Measurements from ENCODE around the gene CCDC97.

CCDC97 gene

DNA sequence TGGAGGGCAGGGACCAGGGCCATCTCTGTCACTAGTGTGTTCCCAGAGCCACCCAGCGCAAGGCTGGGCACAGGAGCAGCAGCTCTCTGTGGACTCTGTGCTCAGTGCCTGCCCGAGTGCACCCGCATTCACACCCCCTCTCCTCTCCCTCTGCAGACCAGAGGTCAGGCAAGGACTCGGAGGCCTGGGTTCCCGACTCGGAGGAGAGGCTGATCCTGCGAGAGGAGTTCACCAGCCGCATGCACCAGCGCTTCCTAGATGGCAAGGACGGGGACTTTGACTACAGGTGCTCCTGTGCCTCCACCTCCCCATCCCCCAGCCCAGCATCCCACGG lies 10.2 kb downstream of the CCDC97 start:
- no peak for DNase-seq (ENCODE audit: low read depth)

DNA sequence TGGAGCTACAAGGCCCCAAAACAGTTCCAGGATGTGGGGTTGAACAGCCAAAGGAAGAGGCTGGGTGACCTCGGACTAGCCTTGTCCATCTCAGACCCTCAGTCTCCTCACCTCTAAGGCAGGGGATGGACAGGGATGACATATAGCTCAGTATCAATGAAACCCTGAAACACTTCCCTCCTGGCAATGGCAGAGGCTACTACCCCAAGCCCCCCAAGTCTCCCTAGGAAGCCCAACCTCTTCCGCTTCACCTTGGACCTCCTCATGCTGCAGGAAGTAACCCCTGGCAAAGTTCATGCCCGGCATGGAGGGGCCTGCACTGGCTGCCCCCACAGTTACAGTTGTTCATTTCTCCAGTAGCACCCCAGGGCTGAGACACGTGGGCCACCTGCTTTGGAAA lies 10.6 kb downstream of the CCDC97 start:
- DNase-seq (ENCODE audit: low read depth): no peak

DNA sequence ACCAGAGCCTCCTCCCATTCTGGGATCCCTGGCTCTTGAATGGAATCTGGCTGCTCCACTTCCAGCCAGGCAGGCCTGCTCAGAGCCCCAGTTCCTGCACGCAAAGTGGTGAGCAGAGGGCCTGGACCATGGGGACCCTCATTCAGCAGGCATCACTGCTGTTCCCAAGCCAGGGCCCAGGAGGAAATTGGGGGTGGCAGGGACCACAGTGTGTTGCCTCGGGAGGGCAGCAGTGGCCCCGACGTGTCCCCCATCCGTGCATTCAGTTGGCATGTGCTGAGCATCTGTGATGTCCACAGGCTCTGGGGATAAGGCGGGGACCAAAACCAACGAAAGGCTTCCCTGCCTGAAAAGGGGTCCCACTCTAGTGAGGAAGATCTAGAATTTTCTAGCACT lies 11.2 kb downstream of the CCDC97 start:
- DNase-seq (ENCODE audit: low read depth): no peak

GRCh38 chr19:41321600-41322270 lies 11.8 kb downstream of the CCDC97 start:
- DNase-seq (ENCODE audit: low read depth): no peak

GRCh38 chr19:41322451-41322850 lies 12.5 kb downstream of the CCDC97 start:
- DNase-seq (ENCODE audit: low read depth): no peak

DNA sequence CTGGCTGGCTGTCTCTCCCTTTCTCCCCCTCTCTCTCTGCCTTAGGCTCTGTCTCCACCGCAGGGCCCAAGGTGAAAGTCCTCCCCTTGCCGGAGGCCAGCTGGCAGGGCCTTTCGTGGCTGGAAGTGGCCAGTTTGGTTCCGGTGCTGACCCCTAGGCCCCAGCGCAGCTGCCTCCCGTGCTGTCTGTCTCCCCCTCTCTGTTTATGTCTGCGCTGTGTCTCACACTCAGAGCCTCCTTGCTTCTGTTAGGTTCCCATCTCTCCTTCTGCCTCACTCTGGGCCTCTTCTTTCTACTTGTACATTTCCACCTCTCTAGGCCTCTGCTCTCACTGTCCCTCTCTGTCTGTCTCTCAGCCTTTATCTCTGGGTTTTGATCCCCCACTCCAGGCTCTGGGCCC lies 13.1 kb downstream of the CCDC97 start:
- no peak for DNase-seq (ENCODE audit: low read depth)

GRCh38 chr19:41323430-41324125 lies 13.6 kb downstream of the CCDC97 start:
- peak; percentile 73 for DNase-seq (ENCODE audit: low read depth)

- no peak for DNase-seq (ENCODE audit: low read depth)
Observed at GRCh38 chr19:41324231-41324702, 14.3 kb downstream of the CCDC97 start.

GRCh38 chr19:41324921-41325639 lies 15.1 kb downstream of the CCDC97 start:
- no peak for DNase-seq (ENCODE audit: low read depth)

DNA sequence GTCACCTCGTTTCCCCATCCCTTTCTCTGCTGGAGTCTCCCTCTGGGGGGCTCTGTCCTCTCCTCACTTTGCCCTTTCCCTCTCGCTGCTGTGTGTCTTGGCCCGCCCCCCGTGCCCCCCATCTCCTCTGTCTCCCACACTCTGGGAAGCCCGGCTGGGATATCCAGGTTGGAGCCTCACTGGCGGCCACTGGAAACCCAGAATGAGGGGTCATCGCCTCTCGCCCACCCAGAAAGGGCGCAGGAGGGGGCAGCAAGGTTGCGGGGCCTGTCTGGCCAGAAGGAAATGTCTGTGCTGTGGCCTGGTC lies 15.6 kb downstream of the CCDC97 start:
- no peak for DNase-seq (ENCODE audit: low read depth)

- no peak for DNase-seq (ENCODE audit: low read depth)
Observed at GRCh38 chr19:41325947-41326706, 16.2 kb downstream of the CCDC97 start.

DNA sequence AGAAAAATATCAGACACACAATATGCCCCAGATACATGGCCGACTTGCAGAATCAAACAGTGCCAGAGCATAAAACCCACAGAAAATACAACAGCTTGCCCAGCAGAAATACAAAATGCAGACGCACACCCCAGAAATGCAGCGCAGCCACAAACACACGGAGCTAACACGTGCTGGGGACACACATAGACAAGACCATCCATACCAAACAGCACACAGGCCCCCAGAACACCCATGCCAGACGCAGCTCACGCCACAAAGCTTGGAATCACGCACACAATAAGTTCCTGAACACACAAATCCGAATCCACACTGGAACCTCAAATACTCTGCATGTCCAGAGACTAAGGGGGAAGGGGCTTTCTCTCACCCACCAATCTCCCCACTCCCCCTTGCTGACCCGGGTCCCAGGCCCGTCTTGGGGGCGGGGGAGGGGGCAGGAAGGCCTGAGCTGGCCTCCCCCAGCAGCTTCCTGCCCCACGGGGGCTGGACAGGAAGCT lies 17.2 kb downstream of the CCDC97 start:
- no peak for DNase-seq (ENCODE audit: low read depth)

DNA sequence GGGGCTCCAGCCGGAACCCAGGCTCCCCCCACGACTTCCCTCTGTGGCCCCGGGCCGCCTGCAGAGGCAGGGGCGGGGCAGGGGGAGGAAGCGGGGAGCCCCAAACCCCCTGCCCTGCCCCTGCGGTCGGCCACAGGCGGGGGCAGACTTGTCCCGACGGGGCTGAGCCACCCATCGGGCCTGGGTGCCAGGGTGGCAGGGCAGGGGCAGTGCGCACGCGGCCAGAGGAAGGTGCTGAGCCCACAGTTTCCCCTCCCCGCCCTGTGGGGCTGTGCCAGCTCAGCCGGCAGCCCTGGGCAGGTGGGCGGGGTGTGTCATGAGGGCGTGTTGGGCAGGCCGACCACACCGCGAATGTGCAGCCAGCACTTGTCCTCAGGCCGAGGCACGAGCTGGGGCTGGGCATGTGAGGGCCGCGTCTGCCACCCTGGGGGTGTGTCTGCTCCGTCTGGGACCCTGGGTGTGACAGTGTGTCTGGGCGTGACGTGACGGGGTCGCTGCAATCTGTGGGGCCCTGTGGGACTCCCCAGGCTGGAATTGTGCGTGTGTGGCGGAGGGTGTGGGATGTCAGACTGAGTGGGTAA lies 17.7 kb downstream of the CCDC97 start:
- DNase-seq (ENCODE audit: low read depth): no peak

DNA sequence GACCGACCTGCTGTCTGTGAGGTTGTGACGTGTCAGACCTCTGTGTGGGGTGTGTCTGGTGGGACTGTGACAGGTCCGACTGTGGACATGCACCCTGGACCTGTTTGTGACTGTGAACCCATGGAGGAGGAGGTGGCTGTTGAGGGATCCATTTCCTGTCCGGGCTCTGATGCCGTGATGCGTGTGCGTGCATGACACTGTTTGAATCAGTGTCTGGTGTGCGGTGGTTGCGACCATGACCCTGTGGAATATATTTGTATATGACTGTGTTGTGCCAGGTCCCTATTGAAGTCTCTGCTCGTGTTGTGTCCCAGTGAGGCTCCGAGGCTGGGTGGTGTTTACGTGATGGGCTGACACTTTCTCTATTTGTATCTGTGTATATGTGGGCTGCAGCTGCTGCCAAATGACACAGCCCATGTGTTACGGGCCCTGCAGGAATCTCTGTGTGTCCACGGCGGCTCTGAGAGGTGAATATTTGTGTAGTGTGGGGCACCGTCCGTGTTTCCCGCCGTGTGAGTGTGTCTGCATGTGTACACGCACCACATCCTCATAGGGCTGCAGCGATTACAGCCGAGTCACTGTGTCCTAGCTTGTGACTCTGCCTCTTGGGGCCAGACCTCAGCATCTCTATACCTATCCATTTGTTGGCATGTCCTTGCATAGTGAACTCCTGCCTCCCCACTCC lies 18.3 kb downstream of the CCDC97 start:
- no peak for DNase-seq (ENCODE audit: low read depth)

- no peak for DNase-seq (ENCODE audit: low read depth)
Observed at GRCh38 chr19:41328842-41329225, 18.9 kb downstream of the CCDC97 start.

DNA sequence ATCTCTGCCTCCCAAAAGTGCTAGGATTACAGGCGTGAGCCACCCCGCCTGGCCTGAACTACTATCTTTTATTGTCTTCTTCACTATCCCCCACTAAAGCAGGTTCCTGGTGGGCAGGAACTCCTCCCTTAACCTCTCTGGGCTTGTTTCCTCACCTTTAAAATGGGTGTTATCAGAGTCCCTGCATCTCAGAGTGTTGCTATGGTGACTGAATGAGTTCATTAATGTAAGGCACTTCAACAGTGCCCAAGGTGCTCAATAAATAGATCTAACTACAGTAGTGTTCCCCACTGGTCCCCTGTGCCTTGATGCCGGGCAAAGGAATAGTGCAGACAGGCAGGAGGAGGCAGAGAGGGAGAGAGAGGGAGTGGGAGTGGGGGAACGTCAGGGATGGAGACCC lies 20.5 kb downstream of the CCDC97 start:
- no peak for DNase-seq (ENCODE audit: low read depth)

- no peak for DNase-seq (ENCODE audit: low read depth)
Observed at GRCh38 chr19:41330946-41331678, 21.1 kb downstream of the CCDC97 start.

DNA sequence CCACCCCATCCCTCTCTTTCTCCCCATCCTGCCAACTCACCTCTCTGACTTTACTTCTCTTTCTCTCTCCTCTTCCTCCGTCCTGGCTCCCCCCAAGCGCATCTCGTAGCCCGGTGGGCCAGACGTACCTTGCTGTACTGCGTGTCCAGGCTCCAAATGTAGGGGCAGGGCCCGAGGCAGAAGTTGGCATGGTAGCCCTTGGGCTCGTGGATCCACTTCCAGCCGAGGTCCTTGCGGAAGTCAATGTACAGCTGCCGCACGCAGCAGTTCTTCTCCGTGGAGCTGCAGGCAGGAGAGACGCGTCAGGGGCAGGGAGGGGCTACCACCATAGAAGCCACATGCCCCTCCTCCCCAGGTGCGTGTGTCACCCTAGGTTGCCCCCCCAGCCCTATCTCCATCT lies 22.0 kb downstream of the CCDC97 start:
- DNase-seq (ENCODE audit: low read depth): no peak

- DNase-seq (ENCODE audit: low read depth): no peak
Observed at GRCh38 chr19:41332468-41332867, 22.5 kb downstream of the CCDC97 start.

- DNase-seq (ENCODE audit: low read depth): no peak
Observed at GRCh38 chr19:41334793-41335192, 24.8 kb downstream of the CCDC97 start.

GRCh38 chr19:41335467-41335866 lies 25.5 kb downstream of the CCDC97 start:
- no peak for DNase-seq (ENCODE audit: low read depth)

Measured in HS-5 (cell line).